NCI-H460 (cell line): ENCODE measurements around the gene SH3GL3. TPM values are rescaled to one million over a fixed set of nuclear protein-coding genes. Genes with fewer than 3 reads are reported as not detected.

ENCODE experiments used
- DNase-seq: peaks from one replicate; pipeline ENCODE4 v3.0.0-alpha.2; 2016; ENCODE audit warnings: low read depth; ENCODE audit errors: extremely low read depth
- total RNA-seq: library from RNA; depleted of rRNA; stranded (reverse); fragments of >200 nt; shearing (Covaris generic); gene quantifications from 2 replicates; pipeline ENCODE4 v1.2.3, GENCODE V29; 2014; rRNA removed

Gene SH3GL3
- total RNA-seq, 1 experiment from 2014 or later: 0.37 TPM

- DNase-seq: no peak
Observed at GRCh38 chr15:83656943-83657528, 209.9 kb downstream of the SH3GL3 start.

GRCh38 chr15:83657549-83657948 lies 210.4 kb downstream of the SH3GL3 start:
- no peak for DNase-seq

GRCh38 chr15:83658430-83659416 lies 211.6 kb downstream of the SH3GL3 start:
- no peak for DNase-seq

- DNase-seq: no peak
Observed at GRCh38 chr15:83659417-83659812, 212.3 kb downstream of the SH3GL3 start.

GRCh38 chr15:83665480-83665879 lies 218.3 kb downstream of the SH3GL3 start:
- no peak for DNase-seq

Other genes with a start within 250 kb of the SH3GL3 start
- 51.5 and 61.2 TPM in 2 replicates for gene HDGFL3, start 239.5 kb upstream of the SH3GL3 start, total RNA-seq
- gene BNC1, start 162.7 kb upstream of the SH3GL3 start, total RNA-seq: not detected in 2 replicates
- gene ADAMTSL3, start 206.8 kb downstream of the SH3GL3 start, total RNA-seq: not detected in 2 replicates